T-cell (primary cell): ENCODE measurements around the gene SPHK2. TPM values are rescaled to one million over a fixed set of nuclear protein-coding genes. Genes with fewer than 3 reads are reported as not detected.

Experiments used
- ATAC-seq, 4 experiments: fragments of 200-7000 bp in 3 of 4; fragments of 150-1000 bp in 1 of 4; cut with Tn5 transposase; replicated peaks in 1 of 4; 1 replicate in 3 of 4; 2 replicates in 1 of 4; pipeline ENCODE4 v1.10.0; 2021; ENCODE audit warnings: moderate library complexity in 3 of 4, mild to moderate bottlenecking in 2 of 4, moderate number of reproducible peaks in 1 of 4
- CTCF ChIA-PET, 2 donors: fragments of 300-600 bp; sonication (Branson Sonifier 250); formaldehyde crosslinking; loops; one replicate each; lab custom pipeline; 2022; ENCODE audit warnings: antibody characterized with exemption in 2 of 2; lab: Charles Lee
- POLR2A ChIA-PET, 2 donors: fragments of 300-600 bp; sonication (Branson Sonifier 250); formaldehyde crosslinking; loops; one replicate each; lab custom pipeline; 2022; ENCODE audit warnings: antibody characterized with exemption in 2 of 2; lab: Charles Lee
- DNase-seq, 35 experiments: peaks; one replicate each; pipeline versions ENCODE4 v3.0.0 to v3.0.0-alpha.2; 2013 to 2023
- H3K27ac ChIP-seq: one replicate; pipeline ENCODE4 v1.5.1; 2013; ENCODE audit warnings: low read length
- H3K27me3 ChIP-seq, 2 experiments: replicated peaks in 1 of 2; 1 replicate in 1 of 2; 2 replicates in 1 of 2; pipeline versions ENCODE4 v1.6.1 to v1.7.0; 2013; ENCODE audit warnings: low read length in 1 of 2, mixed read lengths in 1 of 2; ENCODE audit not compliant: control insufficient read depth in 2 of 2, insufficient read depth in 2 of 2; ENCODE audit errors: extremely low read depth in 1 of 2
- H3K36me3 ChIP-seq, 2 donors: 1 replicate in 1 of 2; 2 replicates in 1 of 2; pipeline versions ENCODE4 v1.6.1 to v1.7.0; 2013; ENCODE audit warnings: low read length in 1 of 2; ENCODE audit not compliant: control insufficient read depth in 2 of 2, insufficient read depth in 1 of 2; ENCODE audit errors: extremely low read depth in 1 of 2
- H3K4me1 ChIP-seq, 2 experiments: 1 replicate in 1 of 2; 2 replicates in 1 of 2; pipeline versions ENCODE4 v1.6.1 to v1.7.0; 2013; ENCODE audit warnings: low read length in 2 of 2, mixed read lengths in 1 of 2; ENCODE audit not compliant: insufficient read depth in 2 of 2, control insufficient read depth in 1 of 2; ENCODE audit errors: extremely low read depth in 1 of 2
- H3K4me3 ChIP-seq, 2 donors: 1 replicate in 1 of 2; 2 replicates in 1 of 2; pipeline versions ENCODE4 v1.5.1 to v1.7.0; 2013; ENCODE audit warnings: mild to moderate bottlenecking in 2 of 2, low read length in 1 of 2, moderate library complexity in 1 of 2; ENCODE audit not compliant: control insufficient read depth in 1 of 2; ENCODE audit errors: extremely low read depth in 1 of 2
- H3K9me3 ChIP-seq: 2 replicates; pipeline ENCODE4 v1.7.0; 2013
- H3K27ac Mint-ChIP-seq, 2 donors: one replicate each; pipeline ENCODE4 v1.8.0; 2020 to 2021; ENCODE audit warnings: mild to moderate bottlenecking in 2 of 2, mixed read lengths in 2 of 2
- H3K27me3 Mint-ChIP-seq, 2 donors: one replicate each; pipeline ENCODE4 v1.8.0; 2021 to 2022; ENCODE audit warnings: mixed read lengths in 2 of 2
- H3K36me3 Mint-ChIP-seq: one replicate; pipeline ENCODE4 v1.8.0; 2021; ENCODE audit warnings: mixed read lengths
- H3K4me1 Mint-ChIP-seq, 3 donors: one replicate each; pipeline ENCODE4 v1.8.0; 2020 to 2022; ENCODE audit warnings: mixed read lengths in 3 of 3, mild to moderate bottlenecking in 1 of 3
- H3K4me3 Mint-ChIP-seq, 3 donors: one replicate each; pipeline ENCODE4 v1.8.0; 2020 to 2022; ENCODE audit warnings: mild to moderate bottlenecking in 3 of 3, mixed read lengths in 3 of 3, moderate library complexity in 3 of 3
- H3K9me3 Mint-ChIP-seq, 3 donors: one replicate each; pipeline ENCODE4 v1.8.0; 2020 to 2022; ENCODE audit warnings: mixed read lengths in 3 of 3
- WGBS: methylation state at CpG from one replicate; pipeline ENCODE4 v1.1.5; 2013; ENCODE audit warnings: missing lambda C conversion rate; ENCODE audit not compliant: insufficient coverage; 5-methylcytosine and 5-hydroxymethylcytosine counted together
- total RNA-seq, 35 experiments: library from RNA in 6 of 35; stranded (reverse) in 6 of 35; fragments of 120-200 nt in 1 of 35; gene quantifications; one replicate each; pipeline versions ENCODE4 v1.2.1 to v1.2.4 and lab custom pipeline; 2013 to 2026

The SPHK2 gene
- total RNA-seq, 5 donors from 2014 or later (not counting 1 experiment from before 2014, with no cell fraction given), result 18.0 to 37.0 (median 31.8) TPM

DNA sequence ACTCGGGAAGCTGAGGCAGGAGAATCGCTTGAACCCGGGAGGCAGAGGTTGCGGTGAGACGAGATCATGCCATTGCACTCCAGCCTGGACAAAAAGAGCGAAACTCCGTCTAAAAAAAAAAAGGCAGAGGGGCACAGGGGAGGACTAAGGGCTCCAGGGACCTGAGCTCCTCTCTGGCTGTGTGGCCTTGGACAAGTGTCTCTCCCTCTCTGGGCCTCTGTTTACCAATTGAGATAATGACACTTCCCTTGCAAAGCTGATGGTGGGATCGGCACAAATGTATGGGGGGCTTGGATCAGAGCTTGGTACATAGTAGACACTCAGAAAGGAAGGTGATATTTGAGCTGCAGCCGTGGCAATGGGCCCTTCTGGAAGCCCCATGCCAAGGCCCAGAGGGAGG, 24.1 kb upstream of the SPHK2 start:
- CTCF ChIA-PET, result interaction anchor here in 1 of 2 donors (0.6 to 1.8 kb wide), 3 partner anchors 11 to 1351 kb away, joined by 3 to 7 read pairs (median 6); no protein-coding TSS in a partner anchor
- H3K27ac Mint-ChIP-seq, result peak overlapping the region in 1 of 2 donors; percentile 86

DNA sequence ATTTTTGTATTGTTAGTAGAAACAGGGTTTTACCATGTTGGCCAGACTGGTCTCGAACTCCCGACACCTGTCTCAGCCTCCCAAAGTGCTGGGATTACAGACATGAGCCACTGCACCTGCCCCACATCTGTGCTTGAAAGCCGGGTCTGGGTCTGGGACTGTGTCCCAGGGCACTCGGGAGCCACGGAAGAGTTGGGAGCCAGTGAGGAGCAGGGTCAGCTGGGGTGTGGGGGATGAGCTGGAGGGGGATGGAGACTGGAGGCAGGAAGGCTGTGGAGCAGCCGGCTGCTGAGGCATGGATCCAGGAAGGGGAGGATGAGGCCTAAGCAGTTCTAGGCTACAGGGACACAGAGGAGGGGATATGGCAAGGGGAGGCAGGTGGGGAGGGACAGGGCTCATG, 23.5 kb upstream of the SPHK2 start:
- Mint-ChIP-seq H3K27me3 (no peaks in the 10 kb centered on the region), H3K4me3 (peak overlapping the region in 2 of 3 donors; percentile 45 to 70), H3K36me3 (no peaks in the 10 kb centered on the region), H3K4me1 (peaks cover 0 to 27% (median 9%) of the 10 kb centered on the region in 3 donors), H3K27ac (peak overlapping the region; percentile 44 to 86), H3K9me3 (no peaks in the 10 kb centered on the region)
- CTCF ChIA-PET, result interaction anchor here in 1 of 2 donors (0.6 to 1.8 kb wide), 4 partner anchors 12 to 1352 kb away, joined by 3 to 7 read pairs (median 4); no protein-coding TSS in a partner anchor
- Histone ChIP-seq H3K27ac (peak overlapping the region; percentile 75), H3K27me3 (peaks cover 0 to 17% of the 10 kb centered on the region in 2 experiments), H3K36me3 (no peaks in the 10 kb centered on the region), H3K4me3 (peak overlapping the region in 1 of 2 donors; percentile 44), H3K9me3 (no peaks in the 10 kb centered on the region), H3K4me1 (peaks cover 0 to 28% of the 10 kb centered on the region in 2 experiments)
- WGBS, result 91% methylated on average over 6 of the region's 6 CpGs
- no peak for ATAC-seq
- DNase-seq, result no peak
- POLR2A ChIA-PET, result interaction anchor here in 1 of 2 donors (0.6 kb wide), 1 partner anchor 90 kb away, joined by 5 read pairs; no protein-coding TSS in a partner anchor

More for the DNA sequence above, 24.1 kb upstream of the SPHK2 start:
- Mint-ChIP-seq H3K4me3 (peak overlapping the region; percentile 0 to 68 (median 21)), H3K27me3 (peaks cover 0 to 2% of the 10 kb centered on the region in 2 donors), H3K36me3 (no peaks in the 10 kb centered on the region), H3K9me3 (no peaks in the 10 kb centered on the region), H3K4me1 (peaks cover 0 to 27% (median 9%) of the 10 kb centered on the region in 3 donors)
- Histone ChIP-seq H3K9me3 (no peaks in the 10 kb centered on the region), H3K4me1 (peaks cover 0 to 28% of the 10 kb centered on the region in 2 experiments), H3K4me3 (no peak overlapping the region), H3K27ac (no peak overlapping the region), H3K27me3 (peaks cover 0 to 19% of the 10 kb centered on the region in 2 experiments), H3K36me3 (no peaks in the 10 kb centered on the region)
- ATAC-seq (no peak), DNase-seq (no peak)
- 83% methylated on average over 8 of the region's 9 CpGs for WGBS
- POLR2A ChIA-PET, result interaction anchor here in 1 of 2 donors (0.6 kb wide), 1 partner anchor 89 kb away, joined by 5 read pairs; no protein-coding TSS in a partner anchor

DNA sequence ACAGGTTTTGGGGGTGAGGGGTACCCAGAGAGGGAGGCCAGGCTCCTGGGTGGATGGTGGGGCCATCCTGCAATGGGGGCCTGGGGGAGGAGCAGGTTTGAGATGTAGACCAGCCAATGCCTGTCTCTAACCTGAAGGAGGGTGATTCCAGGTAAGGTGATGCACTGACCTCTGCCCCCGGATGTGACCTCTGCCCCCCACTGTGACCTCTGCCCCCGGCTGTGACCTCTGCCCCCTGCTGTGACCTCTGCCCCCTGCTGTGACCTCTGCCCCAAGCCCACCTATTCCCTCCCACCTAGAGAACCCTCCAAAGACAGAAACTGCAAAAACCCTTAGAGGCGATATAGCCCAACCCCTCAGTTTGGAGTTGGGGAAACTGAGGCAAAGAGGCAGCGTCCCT, 23.1 kb upstream of the SPHK2 start:
- no peak for ATAC-seq
- CTCF ChIA-PET, result interaction anchor here in 1 of 2 donors (0.6 kb wide), 1 partner anchor 1334 kb away, joined by 3 read pairs; no protein-coding TSS in a partner anchor
- peaks cover 0 to 27% (median 9%) of the 10 kb centered on the region in 3 donors for H3K4me1 Mint-ChIP-seq
- Histone ChIP-seq H3K4me3 (peak overlapping the region in 1 of 2 donors; percentile 44), H3K27ac (peak overlapping the region; percentile 75), H3K36me3 (no peaks in the 10 kb centered on the region), H3K9me3 (no peaks in the 10 kb centered on the region), H3K27me3 (peaks cover 0 to 20% of the 10 kb centered on the region in 2 experiments), H3K4me1 (peaks cover 0 to 28% of the 10 kb centered on the region in 2 experiments)
- no peak for DNase-seq
- 100% methylated on average over 1 of the region's 4 CpGs for WGBS
- POLR2A ChIA-PET, result no interaction called here
- H3K4me3 Mint-ChIP-seq, result peak overlapping the region in 2 of 3 donors; percentile 70 to 75
- H3K27me3 Mint-ChIP-seq, result no peaks in the 10 kb centered on the region
- no peaks in the 10 kb centered on the region for H3K36me3 Mint-ChIP-seq
- no peaks in the 10 kb centered on the region for H3K9me3 Mint-ChIP-seq
- peak overlapping the region; percentile 86 to 88 for H3K27ac Mint-ChIP-seq

DNA sequence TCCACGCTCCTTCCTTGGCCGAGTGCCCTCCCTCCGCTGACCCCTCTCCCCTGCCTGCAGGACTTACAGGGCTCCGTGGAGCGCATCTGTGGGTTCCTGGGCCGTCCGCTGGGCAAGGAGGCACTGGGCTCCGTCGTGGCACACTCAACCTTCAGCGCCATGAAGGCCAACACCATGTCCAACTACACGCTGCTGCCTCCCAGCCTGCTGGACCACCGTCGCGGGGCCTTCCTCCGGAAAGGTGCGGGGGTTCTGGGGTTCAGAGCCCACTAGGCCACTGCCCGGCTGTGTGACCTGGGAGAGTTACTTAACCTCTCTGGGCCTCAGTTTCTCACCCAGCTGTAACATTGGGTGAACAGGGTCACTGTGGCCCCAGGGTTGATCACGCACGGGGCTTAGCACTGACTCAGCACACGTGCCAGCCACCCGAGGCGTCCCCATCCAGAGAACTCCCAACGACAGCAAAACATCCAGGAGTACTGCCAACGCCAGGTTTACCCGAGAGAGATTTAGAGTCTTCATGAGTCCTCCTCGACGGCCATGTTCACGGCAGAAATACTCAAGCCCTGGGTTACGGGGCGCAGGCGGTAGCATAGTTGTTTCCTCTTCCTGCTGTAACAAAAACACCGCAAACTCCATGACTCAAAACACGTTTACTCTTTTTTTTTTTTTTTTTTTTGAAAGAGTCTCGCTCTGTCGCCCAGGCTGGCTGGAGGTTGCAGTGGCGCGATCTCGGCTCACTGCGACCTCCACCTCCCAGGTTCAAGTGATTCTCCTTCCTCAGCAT, 22.4 kb upstream of the SPHK2 start:
- CTCF ChIA-PET, result interaction anchor here in 1 of 2 donors (0.6 kb wide), 1 partner anchor 263 kb away, joined by 3 read pairs; no protein-coding TSS in a partner anchor
- Mint-ChIP-seq H3K36me3 (no peaks in the 10 kb centered on the region), H3K27ac (peak overlapping the region; percentile 86 to 88), H3K4me1 (peaks cover 0 to 24% (median 9%) of the 10 kb centered on the region in 3 donors), H3K27me3 (no peaks in the 10 kb centered on the region), H3K9me3 (no peaks in the 10 kb centered on the region), H3K4me3 (peak overlapping the region; percentile 51 to 75 (median 70))
- Histone ChIP-seq H3K36me3 (no peaks in the 10 kb centered on the region), H3K4me1 (peaks cover 0 to 28% of the 10 kb centered on the region in 2 experiments), H3K27ac (peak overlapping the region; percentile 75), H3K9me3 (no peaks in the 10 kb centered on the region), H3K27me3 (peaks cover 0 to 20% of the 10 kb centered on the region in 2 experiments), H3K4me3 (peak overlapping the region in 1 of 2 donors; percentile 44)
- ATAC-seq (peak; percentile 74 to 89 (median 83)), DNase-seq (peak in 28 of 35 experiments; percentile 25 to 74 (median 40))
- WGBS, result 72% methylated on average over 30 of the region's 39 CpGs
- POLR2A ChIA-PET, result interaction anchor here in 1 of 2 donors (0.7 kb wide), 1 partner anchor 74 kb away, joined by 7 read pairs; no protein-coding TSS in a partner anchor

DNA sequence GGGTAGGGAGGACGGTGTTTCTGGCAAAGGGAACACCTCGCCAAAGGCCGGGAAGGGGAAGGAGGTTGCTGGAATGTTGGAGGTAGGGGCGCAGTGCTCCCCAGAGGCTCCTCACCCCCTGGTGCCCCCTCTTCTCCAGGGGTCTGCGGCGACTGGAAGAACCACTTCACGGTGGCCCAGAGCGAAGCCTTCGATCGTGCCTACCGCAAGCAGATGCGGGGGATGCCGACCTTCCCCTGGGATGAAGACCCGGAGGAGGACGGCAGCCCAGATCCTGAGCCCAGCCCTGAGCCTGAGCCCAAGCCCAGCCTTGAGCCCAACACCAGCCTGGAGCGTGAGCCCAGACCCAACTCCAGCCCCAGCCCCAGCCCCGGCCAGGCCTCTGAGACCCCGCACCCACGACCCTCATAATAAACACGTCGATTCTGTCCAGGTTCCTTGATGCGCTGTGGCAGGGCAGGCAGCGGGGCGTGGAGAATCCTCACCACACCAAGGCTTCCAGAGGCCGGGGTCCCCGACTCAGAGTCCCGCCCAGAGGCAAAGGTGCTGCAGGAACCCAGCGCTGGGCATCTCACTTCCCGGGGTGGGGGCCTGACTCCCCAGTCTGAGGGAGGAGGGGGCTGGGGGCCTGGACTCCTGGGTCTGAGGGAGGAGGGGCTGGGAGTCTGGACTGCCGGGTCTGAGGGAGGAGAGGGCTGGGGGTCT, 20.2 kb upstream of the SPHK2 start:
- POLR2A ChIA-PET, result no interaction called here

More for the DNA sequence above, 20.2 kb upstream of the SPHK2 start:
- Histone ChIP-seq H3K9me3 (no peaks in the 10 kb centered on the region), H3K4me1 (peaks cover 0 to 25% of the 10 kb centered on the region in 2 experiments), H3K4me3 (no peak overlapping the region), H3K27ac (no peak overlapping the region), H3K27me3 (peaks cover 0 to 20% of the 10 kb centered on the region in 2 experiments), H3K36me3 (no peaks in the 10 kb centered on the region)
- CTCF ChIA-PET, result interaction anchor here in 1 of 2 donors (0.7 kb wide), 1 partner anchor 115 kb away, joined by 3 read pairs; no protein-coding TSS in a partner anchor
- Mint-ChIP-seq H3K27me3 (no peaks in the 10 kb centered on the region), H3K4me1 (peaks cover 0 to 17% (median 9%) of the 10 kb centered on the region in 3 donors), H3K9me3 (no peaks in the 10 kb centered on the region), H3K4me3 (no peak overlapping the region), H3K36me3 (no peaks in the 10 kb centered on the region), H3K27ac (no peak overlapping the region)
- WGBS, result 85% methylated on average over 26 of the region's 30 CpGs
- ATAC-seq (no peak), DNase-seq (no peak)
